NCI-H69 (cell line): ENCODE measurements around the gene CUBN.

Source experiments
- DNase-seq: peaks from one replicate; lab custom pipeline; 2025; lab: John Stamatoyannopoulos, UW

CUBN gene

GRCh38 chr10:16950656-16951601 lies 178.7 kb downstream of the CUBN start:
- DNase-seq = no peak

GRCh38 chr10:16949816-16950215 lies 179.8 kb downstream of the CUBN start:
- no peak for DNase-seq

GRCh38 chr10:16948361-16948760 lies 181.2 kb downstream of the CUBN start:
- DNase-seq = no peak

GRCh38 chr10:16947069-16947468 lies 182.5 kb downstream of the CUBN start:
- no peak for DNase-seq

GRCh38 chr10:16945593-16945992 lies 184.0 kb downstream of the CUBN start:
- no peak for DNase-seq

GRCh38 chr10:16944986-16945385 lies 184.6 kb downstream of the CUBN start:
- no peak for DNase-seq

- no peak for DNase-seq
These were observed 185.2 kb downstream of the CUBN start for GRCh38 chr10:16944402-16944801.

- DNase-seq = no peak
These were observed 186.0 kb downstream of the CUBN start for GRCh38 chr10:16943295-16944285.

GRCh38 chr10:16942381-16943078 lies 187.1 kb downstream of the CUBN start:
- DNase-seq = no peak

- DNase-seq = no peak
These were observed 187.7 kb downstream of the CUBN start for GRCh38 chr10:16941870-16942269.

- no peak for DNase-seq
These were observed 188.5 kb downstream of the CUBN start for GRCh38 chr10:16941067-16941466.

- DNase-seq = no peak
These were observed 190.7 kb downstream of the CUBN start for GRCh38 chr10:16938952-16939351.

- no peak for DNase-seq
These were observed 195.2 kb downstream of the CUBN start for GRCh38 chr10:16934461-16934860.

GRCh38 chr10:16933783-16934182 lies 195.8 kb downstream of the CUBN start:
- DNase-seq = no peak

GRCh38 chr10:16931930-16932329 lies 197.7 kb downstream of the CUBN start:
- DNase-seq = no peak

- no peak for DNase-seq
These were observed 199.1 kb downstream of the CUBN start for GRCh38 chr10:16930540-16930939.

GRCh38 chr10:16929069-16929468 lies 200.5 kb downstream of the CUBN start:
- DNase-seq = no peak

- no peak for DNase-seq
These were observed 202.1 kb downstream of the CUBN start for GRCh38 chr10:16927546-16927945.

- DNase-seq = no peak
These were observed 205.9 kb downstream of the CUBN start for GRCh38 chr10:16923726-16924125.

- DNase-seq = no peak
These were observed 206.3 kb downstream of the CUBN start for GRCh38 chr10:16923309-16923708.

GRCh38 chr10:16919121-16919982 lies 210.3 kb downstream of the CUBN start:
- no peak for DNase-seq
